Calu3 (cell line): ENCODE results near the gene RXRA. TPM values are rescaled to one million over a fixed set of nuclear protein-coding genes. Genes with fewer than 3 reads are reported as not detected.

Source experiments
- BruUV-seq: library from RNA; stranded (reverse); fragments of 400-500 nt; replicated peaks from 2 replicates; lab custom pipeline; 2021; lab: Mats Ljungman, UMichigan
- CTCF ChIA-PET: fragments of 300-600 bp; sonication (Branson Sonifier 250); formaldehyde crosslinking; loops from one replicate; lab custom pipeline; 2022; ENCODE audit warnings: antibody characterized with exemption; lab: Charles Lee
- DNase-seq: peaks from one replicate; pipeline ENCODE4 v3.0.0; 2022
- H3K27ac Mint-ChIP-seq: one replicate; pipeline ENCODE4 v1.8.0; 2022; ENCODE audit warnings: mixed read lengths; ENCODE audit not compliant: unreplicated experiment
- H3K27me3 Mint-ChIP-seq: one replicate; pipeline ENCODE4 v1.8.0; 2022; ENCODE audit warnings: mixed read lengths; ENCODE audit not compliant: unreplicated experiment
- H3K36me3 Mint-ChIP-seq: one replicate; pipeline ENCODE4 v1.8.0; 2022; ENCODE audit warnings: mild to moderate bottlenecking, moderate library complexity, mixed read lengths; ENCODE audit not compliant: insufficient read depth, unreplicated experiment
- H3K4me1 Mint-ChIP-seq: one replicate; pipeline ENCODE4 v1.8.0; 2022; ENCODE audit warnings: mild to moderate bottlenecking, low read depth, mixed read lengths; ENCODE audit not compliant: unreplicated experiment
- H3K4me3 Mint-ChIP-seq: one replicate; pipeline ENCODE4 v1.8.0; 2022; ENCODE audit warnings: mild to moderate bottlenecking, low read depth, moderate library complexity, mixed read lengths; ENCODE audit not compliant: unreplicated experiment
- H3K9me3 Mint-ChIP-seq: one replicate; pipeline ENCODE4 v1.8.0; 2022; ENCODE audit warnings: low read depth, mixed read lengths; ENCODE audit not compliant: unreplicated experiment
- intact Hi-C: fragments of 100-400 bp; cut with micrococcal nuclease; formaldehyde crosslinking; loops from one replicate; pipeline ENCODE4 v1.10.0; 2022; ENCODE audit not compliant: unreplicated experiment
- total RNA-seq: library from RNA; stranded (reverse); gene quantifications from 2 replicates; pipeline ENCODE4 v1.2.3, GENCODE V29; 2022
- TF ChIP-seq, protein P1 (sequence below): fragments of 200-600 bp; IDR thresholded peaks from one replicate; pipeline ENCODE4 v1.8.0; 2022; ENCODE audit warnings: antibody characterized with exemption; ENCODE audit not compliant: unreplicated experiment

Gene RXRA
- total RNA-seq, 1 experiment from 2014 or later, result 15.0 TPM

DNA sequence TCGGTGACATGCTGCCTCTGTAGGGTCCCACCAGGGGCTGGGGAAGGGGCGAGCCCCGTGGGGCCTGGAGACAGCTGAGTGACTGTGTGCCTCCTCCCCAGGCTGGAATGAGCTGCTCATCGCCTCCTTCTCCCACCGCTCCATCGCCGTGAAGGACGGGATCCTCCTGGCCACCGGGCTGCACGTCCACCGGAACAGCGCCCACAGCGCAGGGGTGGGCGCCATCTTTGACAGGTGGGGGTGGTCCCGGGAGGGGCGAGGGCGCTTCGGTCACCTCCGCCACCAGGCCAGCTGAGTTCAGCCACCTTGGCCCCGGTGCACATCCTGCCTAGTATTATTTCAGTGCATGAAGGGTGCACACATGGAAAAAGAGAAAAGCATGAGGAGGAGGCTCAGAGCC is 102.8 kb downstream of the RXRA start:
- H3K27me3 Mint-ChIP-seq, result no peaks in the 10 kb centered on the region
- no peak for DNase-seq
- H3K4me1 Mint-ChIP-seq, result no peaks in the 10 kb centered on the region
- H3K9me3 Mint-ChIP-seq, result no peaks in the 10 kb centered on the region
- intact Hi-C loops, result no loop called here
- TF ChIP-seq, protein P1, sequence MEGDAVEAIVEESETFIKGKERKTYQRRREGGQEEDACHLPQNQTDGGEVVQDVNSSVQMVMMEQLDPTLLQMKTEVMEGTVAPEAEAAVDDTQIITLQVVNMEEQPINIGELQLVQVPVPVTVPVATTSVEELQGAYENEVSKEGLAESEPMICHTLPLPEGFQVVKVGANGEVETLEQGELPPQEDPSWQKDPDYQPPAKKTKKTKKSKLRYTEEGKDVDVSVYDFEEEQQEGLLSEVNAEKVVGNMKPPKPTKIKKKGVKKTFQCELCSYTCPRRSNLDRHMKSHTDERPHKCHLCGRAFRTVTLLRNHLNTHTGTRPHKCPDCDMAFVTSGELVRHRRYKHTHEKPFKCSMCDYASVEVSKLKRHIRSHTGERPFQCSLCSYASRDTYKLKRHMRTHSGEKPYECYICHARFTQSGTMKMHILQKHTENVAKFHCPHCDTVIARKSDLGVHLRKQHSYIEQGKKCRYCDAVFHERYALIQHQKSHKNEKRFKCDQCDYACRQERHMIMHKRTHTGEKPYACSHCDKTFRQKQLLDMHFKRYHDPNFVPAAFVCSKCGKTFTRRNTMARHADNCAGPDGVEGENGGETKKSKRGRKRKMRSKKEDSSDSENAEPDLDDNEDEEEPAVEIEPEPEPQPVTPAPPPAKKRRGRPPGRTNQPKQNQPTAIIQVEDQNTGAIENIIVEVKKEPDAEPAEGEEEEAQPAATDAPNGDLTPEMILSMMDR, result no peak
- no peak overlapping the region for H3K4me3 Mint-ChIP-seq
- CTCF ChIA-PET, result no interaction called here
- BruUV-seq, result no TSS peak
- peaks cover 5% of the 10 kb centered on the region for H3K36me3 Mint-ChIP-seq
- H3K27ac Mint-ChIP-seq, result no peak overlapping the region

GRCh38 chr9:134429481-134429880 is 103.2 kb downstream of the RXRA start:
- no peak for DNase-seq
- BruUV-seq, result no TSS peak
- Mint-ChIP-seq H3K4me3 (no peak overlapping the region), H3K4me1 (no peaks in the 10 kb centered on the region), H3K9me3 (no peaks in the 10 kb centered on the region), H3K27me3 (no peaks in the 10 kb centered on the region), H3K36me3 (peaks cover 5% of the 10 kb centered on the region), H3K27ac (no peak overlapping the region)
- intact Hi-C loops, result no loop called here
- CTCF ChIA-PET, result interaction anchor here (0.6 kb wide), 1 partner anchor 38 kb away, joined by 3 read pairs; no protein-coding TSS in a partner anchor
- TF ChIP-seq, protein P1, result no peak

GRCh38 chr9:134431095-134431494 is 104.8 kb downstream of the RXRA start:
- no peaks in the 10 kb centered on the region for H3K27me3 Mint-ChIP-seq
- H3K9me3 Mint-ChIP-seq, result no peaks in the 10 kb centered on the region
- peaks cover 8% of the 10 kb centered on the region for H3K36me3 Mint-ChIP-seq
- no TSS peak for BruUV-seq
- CTCF ChIA-PET, result no interaction called here
- H3K27ac Mint-ChIP-seq, result no peak overlapping the region
- H3K4me1 Mint-ChIP-seq, result no peaks in the 10 kb centered on the region
- DNase-seq, result no peak
- TF ChIP-seq, protein P1, result no peak
- intact Hi-C loops, result loop anchor here (10.0 kb wide), 1 partner anchor 106 kb away; the partner anchor contains the start of gene RXRA
- H3K4me3 Mint-ChIP-seq, result no peak overlapping the region

GRCh38 chr9:134431626-134432025 is 105.4 kb downstream of the RXRA start:
- intact Hi-C loops, result loop anchor here (10.0 kb wide), 1 partner anchor 107 kb away; the partner anchor contains the start of gene RXRA
- Mint-ChIP-seq H3K9me3 (no peaks in the 10 kb centered on the region), H3K27ac (no peak overlapping the region), H3K27me3 (no peaks in the 10 kb centered on the region), H3K36me3 (peaks cover 8% of the 10 kb centered on the region), H3K4me3 (no peak overlapping the region), H3K4me1 (no peaks in the 10 kb centered on the region)
- DNase-seq, result no peak
- TF ChIP-seq, protein P1, result no peak
- BruUV-seq, result no TSS peak
- CTCF ChIA-PET, result no interaction called here
